HepG2 (cell line): ENCODE data around the gene PCYT2. TPM values are rescaled to one million over a fixed set of nuclear protein-coding genes. Genes with fewer than 3 reads are reported as not detected.

Experiments used
- AGO2 ChIP-seq: fragments of 200-400 bp; formaldehyde crosslinking; optimal IDR thresholded peaks from 2 replicates; pipeline ENCODE3; 2017; ENCODE audit warnings: mild to moderate bottlenecking, low read depth, low read length, moderate library complexity
- GLI4 ChIP-seq: sonication (generic); formaldehyde crosslinking; IDR thresholded peaks from 2 replicates; pipeline ENCODE4 v1.5.1; 2020; ENCODE audit warnings: missing genetic modification reagents, mild to moderate bottlenecking, moderate library complexity, borderline replicate concordance
- KLF13 ChIP-seq: sonication (generic); formaldehyde crosslinking; IDR thresholded peaks from 2 replicates; pipeline ENCODE4 v1.4.0; 2020; ENCODE audit warnings: mild to moderate bottlenecking, missing genetic modification reagents
- MLX ChIP-seq: IDR thresholded peaks from 2 replicates; pipeline ENCODE4 v1.6.1; 2016
- NCOA5 ChIP-seq: sonication (generic); formaldehyde crosslinking; IDR thresholded peaks from 2 replicates; pipeline ENCODE4 v1.4.0; 2020; ENCODE audit warnings: missing genetic modification reagents
- RBFOX2 ChIP-seq: fragments of 200-400 bp; formaldehyde crosslinking; IDR thresholded peaks from 2 replicates; pipeline ENCODE4 v1.6.1; 2017; ENCODE audit warnings: low read depth, mild to moderate bottlenecking, low read length
- RCOR2 ChIP-seq: IDR thresholded peaks from 2 replicates; pipeline ENCODE4 v1.6.1; 2016; ENCODE audit warnings: missing biosample characterization, missing genetic modification reagents
- TGIF2 ChIP-seq: IDR thresholded peaks from 2 replicates; pipeline ENCODE4 v1.6.1; 2016; ENCODE audit warnings: control low read depth, missing compliant biosample characterization
- ZBTB44 ChIP-seq: sonication (generic); formaldehyde crosslinking; IDR thresholded peaks from 2 replicates; pipeline ENCODE4 v1.4.0; 2020; ENCODE audit warnings: missing genetic modification reagents
- ZFP36L1 ChIP-seq: sonication (generic); formaldehyde crosslinking; IDR thresholded peaks from 2 replicates; pipeline ENCODE4 v1.8.0; 2022; ENCODE audit warnings: mild to moderate bottlenecking, missing genetic modification reagents, moderate library complexity
- ZGPAT ChIP-seq: IDR thresholded peaks from 2 replicates; pipeline ENCODE4 v1.6.1; 2016; ENCODE audit warnings: mild to moderate bottlenecking
- ZNF280B ChIP-seq: sonication (generic); formaldehyde crosslinking; IDR thresholded peaks from 2 replicates; pipeline ENCODE4 v1.5.0; 2020; ENCODE audit warnings: missing genetic modification reagents, mild to moderate bottlenecking, borderline replicate concordance
- ZNF329 ChIP-seq: sonication (generic); formaldehyde crosslinking; IDR thresholded peaks from 2 replicates; pipeline ENCODE4 v1.9.0; 2021; ENCODE audit warnings: low read depth, mild to moderate bottlenecking, missing genetic modification reagents
- ZNF333 ChIP-seq: sonication (generic); formaldehyde crosslinking; IDR thresholded peaks from 2 replicates; pipeline ENCODE4 v1.4.0; 2020; ENCODE audit warnings: mild to moderate bottlenecking, missing genetic modification reagents, borderline replicate concordance
- ZNF335 ChIP-seq: sonication (generic); formaldehyde crosslinking; IDR thresholded peaks from 2 replicates; pipeline ENCODE4 v1.4.0; 2020; ENCODE audit warnings: missing genetic modification reagents
- ZNF543 ChIP-seq: sonication (generic); formaldehyde crosslinking; IDR thresholded peaks from 2 replicates; pipeline ENCODE4 v1.4.0; 2020; ENCODE audit warnings: mild to moderate bottlenecking, missing genetic modification reagents
- ZNF547 ChIP-seq: sonication (generic); formaldehyde crosslinking; IDR thresholded peaks from 2 replicates; pipeline ENCODE4 v1.5.1; 2020; ENCODE audit warnings: mild to moderate bottlenecking, missing genetic modification reagents
- ZNF713 ChIP-seq: sonication (generic); formaldehyde crosslinking; IDR thresholded peaks from 2 replicates; pipeline ENCODE4 v1.4.0; 2020; ENCODE audit warnings: mild to moderate bottlenecking, missing genetic modification reagents
- ZNF784 ChIP-seq: sonication (generic); formaldehyde crosslinking; IDR thresholded peaks from 2 replicates; pipeline ENCODE4 v1.5.1; 2020; ENCODE audit warnings: missing genetic modification reagents, mild to moderate bottlenecking, borderline replicate concordance
- ZXDC ChIP-seq: sonication (generic); formaldehyde crosslinking; IDR thresholded peaks from 2 replicates; pipeline ENCODE4 v1.5.0; 2020; ENCODE audit warnings: mild to moderate bottlenecking, missing genetic modification reagents
- polyA plus RNA-seq, 8 experiments: library from polyadenylated mRNA; depleted of rRNA in 3 of 8; stranded (reverse) in 7 of 8; unstranded in 1 of 8; fragments of >200 nt; fragmentation: Illumina TruSeq in 4 of 8; extraction: Trizol in 4 of 8; gene quantifications; 2 replicates each; pipeline versions ENCODE4 v1.2.1 to v1.2.3, GENCODE V29; 2011 to 2016; ENCODE audit warnings: low read depth in 4 of 8, missing spikeins in 1 of 8, mixed read lengths in 1 of 8; ENCODE audit not compliant: insufficient read depth in 1 of 8
- total RNA-seq, 5 experiments: library from RNA; depleted of rRNA; stranded (reverse); fragments of >200 nt; fragmentation: Illumina TruSeq; extraction: Trizol; gene quantifications; 2 replicates each; pipeline ENCODE4 v1.2.3, GENCODE V29; 2016; ENCODE audit warnings: low read depth in 1 of 5

PCYT2 gene
- total and polyA plus RNA-seq, 2 of the 13 experiments (the other 11 are each of a cell fraction or from before 2014, with no cell fraction given), result 147 to 297 TPM

GRCh38 chr17:81869221-81870130 lies 41.7 kb downstream of the PCYT2 start (continued):
- no peak for TF ChIP-seq ZXDC (CRISPR knock-in tag)
- peak; percentile 94 for TF ChIP-seq AGO2
- peak; percentile 9; the same call in 1 of the 2 replicates for TF ChIP-seq NCOA5 (CRISPR knock-in tag)
- no peak; the same call in 1 of the 2 replicates for TF ChIP-seq ZGPAT
- no peak; the same call in 1 of the 2 replicates for TF ChIP-seq ZNF543 (CRISPR knock-in tag)
- peak; percentile 89 for TF ChIP-seq RBFOX2
- TF ChIP-seq ZFP36L1 (CRISPR knock-in tag), result no peak
- peak; percentile 37; the same call in 1 of the 2 replicates for TF ChIP-seq ZNF547 (CRISPR knock-in tag)
- TF ChIP-seq GLI4 (CRISPR knock-in tag), result no peak
- no peak for TF ChIP-seq TGIF2
- no peak for TF ChIP-seq ZNF329 (CRISPR knock-in tag)
- TF ChIP-seq ZNF335 (CRISPR knock-in tag), result no peak
- TF ChIP-seq ZNF784, result no peak
- TF ChIP-seq ZNF280B, result peak; percentile 14
- no peak for TF ChIP-seq KLF13 (CRISPR knock-in tag)
- no peak for TF ChIP-seq RCOR2
- no peak for TF ChIP-seq ZBTB44 (CRISPR knock-in tag)
- peak; percentile 53; the same call in 1 of the 2 replicates for TF ChIP-seq ZNF333 (CRISPR knock-in tag)
- TF ChIP-seq ZNF713 (CRISPR knock-in tag), result no peak
- TF ChIP-seq MLX, result no peak
